HG02884 (cell line): ENCODE results near the gene SLC10A3.

Experiments used
- ATAC-seq: cut with Tn5 transposase; IDR thresholded peaks from one replicate; pipeline ENCODE4 v1.9.1; 2021; ENCODE audit warnings: mild to moderate bottlenecking, moderate library complexity; ENCODE audit not compliant: unreplicated experiment

Gene SLC10A3

DNA sequence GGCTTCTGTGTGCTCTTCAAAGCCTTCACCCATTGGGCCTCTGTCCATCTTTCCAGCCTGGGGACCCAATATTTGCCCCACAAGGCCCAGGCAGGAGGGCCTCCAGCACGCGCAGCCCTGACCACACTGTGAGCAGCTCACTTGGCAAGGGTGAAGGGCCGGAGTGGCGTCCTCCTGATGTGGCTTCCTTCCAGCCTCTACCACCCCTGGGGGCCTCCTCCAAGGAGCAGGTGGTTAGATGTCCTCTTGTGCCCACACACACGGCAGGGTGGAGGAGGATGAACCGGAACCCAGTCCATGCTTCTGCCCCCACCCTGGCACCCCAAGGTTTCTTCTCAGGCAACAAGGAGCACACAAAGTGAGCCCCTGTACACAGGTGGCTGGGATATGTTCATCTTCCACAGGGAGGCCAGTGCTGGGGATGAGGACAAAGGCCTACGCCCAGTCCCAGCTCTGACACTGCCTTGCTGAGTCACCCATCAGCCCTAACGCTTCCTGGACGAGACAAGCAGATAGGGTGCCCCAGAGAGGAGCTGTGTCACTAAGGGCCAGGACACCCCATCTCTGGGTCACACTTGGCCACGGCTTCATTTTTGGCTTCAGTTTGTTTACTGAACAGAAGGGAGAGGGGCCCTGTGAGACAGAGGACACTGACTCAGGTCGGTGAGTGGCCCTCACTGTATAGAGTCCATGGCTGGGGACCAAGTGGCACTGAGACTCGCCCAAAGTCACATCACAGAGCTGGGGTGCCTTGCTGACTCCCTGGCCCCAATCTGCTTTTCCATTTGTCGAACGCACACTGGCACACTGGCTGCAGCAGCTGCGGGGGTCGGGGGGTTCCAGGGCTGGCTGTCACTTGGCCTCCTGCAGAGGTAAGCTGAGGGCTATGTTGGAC, 5.9 kb downstream of the SLC10A3 start:
- no peak for ATAC-seq

DNA sequence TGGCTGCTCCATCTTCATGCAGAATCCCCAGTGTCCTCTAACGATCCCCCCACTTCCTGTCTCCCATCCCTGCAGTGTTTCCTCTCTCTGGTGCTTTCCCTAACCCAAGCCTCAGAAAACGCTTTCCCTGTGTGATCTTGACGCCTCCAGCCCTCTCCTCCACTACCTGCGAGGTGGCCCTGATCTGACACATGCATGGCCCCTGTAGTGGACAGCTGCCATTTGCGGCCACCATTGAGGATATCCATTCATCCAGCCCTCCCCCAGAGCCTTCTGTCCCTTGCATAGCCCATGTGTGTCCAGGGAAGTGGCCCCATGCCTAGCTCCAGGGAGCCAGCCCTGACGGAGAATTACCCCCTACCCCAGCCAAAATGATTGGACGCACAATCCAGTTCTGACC, 7.1 kb downstream of the SLC10A3 start:
- ATAC-seq: no peak

DNA sequence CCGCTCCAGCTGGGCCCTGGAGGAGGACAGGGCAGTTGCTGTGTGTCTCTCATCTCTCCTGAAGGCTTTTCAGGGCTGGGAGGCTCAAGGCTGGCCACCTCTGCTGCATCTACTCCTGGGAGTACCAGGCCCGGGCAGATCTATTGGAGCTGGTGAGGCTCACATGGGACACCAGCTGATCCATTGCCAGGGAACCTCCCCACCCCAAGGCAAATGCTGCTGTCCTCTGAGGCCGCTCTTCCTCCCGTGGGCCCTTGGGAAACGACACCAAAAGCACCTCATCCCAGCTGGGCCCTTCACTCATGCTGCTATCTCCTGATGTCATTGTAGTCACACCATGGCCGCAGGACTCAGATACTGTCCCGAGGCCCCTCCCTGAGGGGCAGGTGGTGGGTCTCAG, 7.6 kb downstream of the SLC10A3 start:
- no peak for ATAC-seq

DNA sequence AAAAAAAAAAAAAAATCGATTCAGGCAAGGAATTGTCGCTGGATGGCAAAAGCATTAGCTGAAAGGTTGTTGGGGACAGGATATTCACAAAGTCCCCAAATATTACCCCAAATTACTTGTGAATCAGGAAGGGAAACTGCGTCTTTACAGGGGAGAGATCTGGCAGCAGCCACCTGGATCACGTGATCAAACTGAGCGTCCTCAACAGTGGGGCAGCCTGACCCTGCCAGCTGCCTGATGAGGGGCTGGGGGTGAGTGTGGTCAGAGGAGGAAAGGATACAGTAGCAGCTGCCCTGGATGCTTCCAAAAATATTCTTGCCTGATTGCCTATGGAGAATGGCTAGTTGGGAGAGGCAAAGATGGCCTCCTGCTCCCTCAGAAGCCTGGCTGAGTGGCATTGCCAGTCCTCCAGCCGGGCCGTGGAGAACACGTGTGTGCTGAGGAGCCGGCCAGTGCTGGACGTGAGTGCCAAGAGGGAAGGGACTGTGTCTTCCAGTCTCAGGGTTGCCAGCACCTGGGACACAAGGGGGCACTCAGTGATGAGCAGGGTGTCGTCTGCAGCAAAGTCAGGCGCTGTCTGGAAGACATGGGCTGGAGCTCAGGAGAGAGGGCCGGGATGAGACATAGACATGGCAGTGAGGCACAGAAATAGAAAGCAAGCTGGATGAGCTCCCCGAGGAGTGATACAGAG, 8.4 kb downstream of the SLC10A3 start:
- ATAC-seq: no peak

DNA sequence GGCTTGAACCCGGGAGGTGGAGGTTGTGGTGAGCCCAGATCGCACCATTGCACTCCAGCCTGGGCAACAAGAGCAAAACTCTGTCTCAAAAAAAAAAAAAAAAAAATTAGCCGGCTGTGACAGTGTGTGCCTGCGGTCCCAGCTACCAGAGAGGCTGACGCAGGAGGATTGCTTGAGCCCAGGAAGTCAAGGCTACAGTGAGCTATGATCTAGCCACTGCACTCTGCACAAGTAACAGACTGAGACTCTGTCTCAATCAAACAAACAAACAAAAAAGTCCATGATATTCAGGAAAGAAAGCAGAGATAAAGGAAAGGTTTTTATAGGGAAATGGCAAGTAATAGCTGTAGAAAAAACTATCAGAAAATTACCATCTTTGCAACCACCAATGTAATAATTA, 9.2 kb downstream of the SLC10A3 start:
- ATAC-seq: no peak

DNA sequence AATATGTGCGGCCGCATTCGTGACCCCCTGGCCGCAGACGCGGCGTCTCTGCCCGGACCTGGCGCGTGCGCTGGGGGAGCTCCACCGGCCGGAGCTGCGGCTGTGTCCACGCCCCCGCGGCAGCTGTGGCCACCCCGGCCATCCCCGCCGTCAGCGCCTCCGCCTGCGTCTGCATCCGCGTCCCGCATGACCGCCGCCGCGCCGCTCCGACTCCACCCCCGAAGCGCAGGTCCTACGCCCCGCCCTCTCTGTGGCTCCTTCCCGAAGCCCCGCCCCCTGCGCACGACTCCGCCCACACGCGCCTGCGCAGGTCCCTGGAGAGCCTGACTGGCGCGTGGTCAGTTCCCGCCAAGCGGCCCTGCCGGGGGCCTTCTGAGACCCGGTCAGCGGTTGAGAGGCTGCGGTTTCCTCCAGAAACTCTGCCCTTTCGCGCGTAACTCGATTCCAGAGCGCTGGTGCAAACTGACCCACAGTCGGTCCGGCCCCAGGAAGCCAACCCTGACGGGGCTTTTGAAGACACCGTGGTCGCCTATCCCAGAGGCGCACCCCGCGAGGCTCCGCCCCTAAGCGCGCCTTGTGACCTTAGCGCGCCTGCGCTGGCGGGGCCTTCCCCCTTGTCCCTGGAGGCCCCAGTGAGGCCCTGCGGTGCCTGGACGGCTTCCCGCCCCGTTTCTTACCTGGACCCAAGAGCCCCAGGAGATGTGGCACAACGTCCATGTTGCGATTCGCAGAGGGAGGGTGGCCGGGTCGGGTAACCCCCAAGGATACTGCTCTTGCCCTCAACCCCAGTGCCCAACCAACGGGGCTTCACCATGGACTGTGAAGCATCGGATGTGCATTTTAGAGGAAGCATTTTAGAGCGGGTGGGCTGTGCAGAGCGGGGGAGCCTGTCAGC, 11.5 kb downstream of the SLC10A3 start, which contains the start of gene LAGE3:
LAGE3 (minus strand) TSS at position 554 of the 895 bp plus-strand sequence; CDS start at position 188, 366 bp downstream.
- ATAC-seq: peak; percentile 75

DNA sequence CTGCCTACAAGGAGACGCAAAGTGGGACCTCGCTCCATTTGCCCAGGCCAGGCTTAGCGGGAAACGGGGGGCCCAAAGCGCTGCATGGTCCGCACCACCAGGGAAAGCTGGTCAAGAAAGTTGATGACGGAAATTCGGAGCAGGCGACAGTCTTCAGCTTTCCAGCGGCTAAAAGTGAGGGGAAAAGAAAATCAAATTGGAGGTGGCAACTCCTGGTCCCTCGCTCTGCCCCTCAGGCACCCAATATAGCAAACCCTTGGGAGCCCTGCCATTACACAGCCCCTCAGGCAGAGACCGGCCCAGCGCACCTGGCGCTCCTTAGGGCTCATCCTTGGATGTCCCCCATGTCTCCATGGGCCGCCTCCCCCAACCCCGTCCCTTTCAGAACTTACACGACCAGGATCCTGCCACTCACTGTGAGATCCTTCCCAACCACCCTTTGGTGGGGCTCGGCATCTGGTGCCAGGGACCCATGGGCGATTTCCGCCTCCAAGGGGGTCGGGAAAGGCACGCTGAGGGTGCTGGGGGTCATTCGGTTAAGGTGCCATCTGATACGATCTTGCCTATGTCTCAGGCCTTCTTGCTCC, 12.4 kb downstream of the SLC10A3 start:
- no peak for ATAC-seq

DNA sequence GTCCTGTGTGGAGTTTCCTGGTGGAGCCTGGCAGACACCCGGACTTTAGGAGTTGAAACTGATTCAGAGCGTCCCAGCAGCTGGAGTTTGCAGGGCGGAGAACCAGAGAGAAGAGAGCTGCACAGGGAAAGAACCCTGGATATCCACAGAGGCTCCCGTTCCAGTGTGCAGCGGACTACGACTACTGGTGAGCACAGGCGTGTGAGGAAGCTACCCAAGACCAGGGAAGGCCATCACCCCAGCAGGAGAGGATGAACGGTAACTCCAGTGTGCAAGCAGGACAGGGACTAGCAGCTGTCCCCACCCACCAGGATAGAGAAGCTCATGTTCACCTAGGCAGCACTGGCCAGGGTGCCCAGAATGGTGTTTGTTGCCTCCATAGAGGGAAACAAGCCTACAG, 13.6 kb downstream of the SLC10A3 start:
- ATAC-seq: no peak

DNA sequence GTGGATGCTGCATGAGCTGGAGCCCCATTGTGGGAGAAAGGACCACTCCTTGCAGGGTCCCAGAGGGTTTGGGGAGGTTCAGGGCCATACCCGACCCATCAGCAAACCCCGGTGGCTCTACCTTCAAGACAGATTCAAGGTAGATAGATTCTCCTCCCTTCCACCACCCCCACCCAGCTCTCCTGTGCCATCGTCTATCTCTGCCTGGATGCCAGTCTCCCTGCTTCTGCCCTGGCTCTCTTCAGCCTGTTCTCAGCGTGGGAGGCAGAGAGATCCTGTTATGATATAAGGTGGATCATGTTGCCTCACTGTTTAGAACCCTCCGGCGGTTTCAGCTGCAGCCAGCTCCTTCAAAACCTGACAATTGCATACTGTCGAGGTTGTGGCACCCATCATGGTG, 16.7 kb downstream of the SLC10A3 start:
- no peak for ATAC-seq

DNA sequence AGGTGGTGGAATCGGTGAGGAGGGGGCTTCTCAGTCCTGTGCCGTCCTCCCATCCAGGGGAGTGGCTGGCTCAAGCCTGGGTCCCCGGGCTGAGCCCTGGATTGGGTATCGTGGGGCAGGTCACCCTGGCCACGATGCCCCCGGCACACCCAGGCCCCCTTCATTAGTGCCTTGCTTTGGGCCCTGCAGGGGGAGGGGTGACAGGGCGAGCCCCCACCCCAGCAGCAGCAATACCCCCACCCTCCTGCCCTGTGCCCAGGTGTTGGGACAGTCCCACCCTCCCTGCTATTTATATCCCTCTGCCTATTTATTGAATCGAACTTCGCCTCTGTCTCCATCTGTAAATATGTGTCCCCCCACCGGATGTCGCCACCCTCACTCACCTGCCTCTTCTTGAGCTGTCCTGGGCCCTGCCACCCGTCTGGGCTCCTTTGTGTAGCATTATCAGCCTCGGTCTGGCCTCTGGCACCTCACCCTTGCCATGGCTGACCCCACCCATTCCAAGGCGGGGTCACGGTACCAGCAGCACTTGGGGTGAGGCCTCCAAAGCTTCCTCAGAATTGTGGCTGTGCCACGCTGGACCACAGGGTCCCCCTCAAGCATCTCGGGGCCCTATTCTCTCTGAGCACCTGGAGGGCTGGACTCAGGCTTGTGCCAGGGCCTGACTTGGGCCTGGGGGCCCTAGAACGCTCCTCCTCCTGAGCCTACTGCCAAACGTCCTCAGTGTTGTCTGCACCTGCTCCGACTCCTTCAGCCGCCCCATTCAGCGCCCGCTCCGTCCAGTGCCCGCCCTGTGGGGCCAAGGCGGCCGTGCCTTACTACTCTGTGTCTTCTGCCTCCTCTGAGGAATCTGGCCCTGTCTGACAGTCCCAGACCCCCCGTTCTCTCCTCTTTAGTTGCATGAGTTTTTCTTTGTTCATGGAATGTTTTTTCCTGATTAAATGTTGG, 17.5 kb downstream of the SLC10A3 start:
- ATAC-seq: no peak

DNA sequence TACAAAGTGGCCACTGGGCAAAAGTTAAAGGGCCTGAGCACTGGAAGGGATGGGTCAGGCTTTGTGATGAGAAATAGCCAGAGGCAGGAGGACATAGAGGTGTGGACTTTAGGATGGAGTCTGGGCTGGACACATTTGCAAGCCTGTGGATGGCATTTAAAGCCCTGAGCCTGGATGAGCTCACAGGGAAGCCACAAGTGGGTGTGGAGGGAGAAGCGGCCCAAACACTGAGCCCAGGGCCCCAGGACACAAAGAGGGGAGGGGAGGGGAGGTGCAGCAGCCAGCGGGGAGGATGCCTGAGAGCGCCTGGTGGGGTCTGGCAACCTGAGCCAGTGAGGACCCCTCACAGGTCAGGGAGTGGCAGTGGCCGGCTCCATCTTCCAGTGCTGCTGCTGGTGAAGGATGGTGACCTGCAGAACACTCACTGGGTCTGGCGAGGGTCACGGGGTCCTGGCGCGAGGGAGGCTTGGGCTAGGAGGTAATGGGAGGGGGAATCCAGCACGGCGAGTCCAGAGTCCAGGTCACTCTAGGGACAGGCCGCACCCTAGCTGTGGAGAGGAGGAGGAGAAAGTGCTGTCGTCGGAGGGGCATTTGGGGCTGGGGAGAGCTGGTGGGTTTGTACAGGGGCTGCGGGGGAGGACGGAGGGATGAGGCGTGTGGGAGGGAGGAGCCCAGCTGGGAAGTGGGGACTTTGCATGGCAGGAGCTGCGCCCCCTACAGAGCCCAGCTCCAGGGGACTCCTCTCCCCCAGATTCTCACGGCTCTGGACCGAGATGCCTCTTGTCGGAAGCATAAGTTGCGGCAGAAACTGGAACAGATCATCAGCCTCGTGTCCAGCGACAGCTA, 18.4 kb downstream of the SLC10A3 start:
- no peak for ATAC-seq

DNA sequence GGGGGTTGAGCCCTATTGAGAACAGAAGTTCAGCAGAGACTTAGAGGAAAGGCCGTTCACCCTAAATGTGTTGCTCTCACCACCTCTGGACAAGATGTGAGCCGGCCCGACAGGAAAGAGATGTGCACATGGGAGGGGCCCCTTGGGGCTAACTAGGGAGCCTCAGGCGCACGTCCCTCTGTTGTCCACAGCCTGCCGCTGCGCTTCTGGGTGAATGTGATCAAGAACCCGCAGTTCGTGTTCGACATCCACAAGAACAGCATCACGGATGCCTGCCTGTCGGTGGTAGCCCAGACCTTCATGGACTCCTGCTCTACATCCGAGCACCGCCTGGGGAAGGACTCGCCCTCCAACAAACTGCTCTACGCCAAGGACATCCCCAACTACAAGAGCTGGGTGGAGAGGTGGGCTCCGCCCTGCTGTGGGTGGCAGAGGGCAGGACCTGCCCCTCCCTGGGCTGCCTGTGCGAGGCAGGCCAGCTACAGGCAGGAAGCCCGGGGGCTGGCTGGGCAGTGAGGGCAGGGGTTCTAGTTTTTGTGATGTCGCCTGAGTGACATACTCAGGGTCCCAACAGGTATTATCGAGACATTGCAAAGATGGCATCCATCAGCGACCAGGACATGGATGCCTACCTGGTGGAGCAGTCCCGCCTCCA, 19.4 kb downstream of the SLC10A3 start:
- ATAC-seq: no peak

DNA sequence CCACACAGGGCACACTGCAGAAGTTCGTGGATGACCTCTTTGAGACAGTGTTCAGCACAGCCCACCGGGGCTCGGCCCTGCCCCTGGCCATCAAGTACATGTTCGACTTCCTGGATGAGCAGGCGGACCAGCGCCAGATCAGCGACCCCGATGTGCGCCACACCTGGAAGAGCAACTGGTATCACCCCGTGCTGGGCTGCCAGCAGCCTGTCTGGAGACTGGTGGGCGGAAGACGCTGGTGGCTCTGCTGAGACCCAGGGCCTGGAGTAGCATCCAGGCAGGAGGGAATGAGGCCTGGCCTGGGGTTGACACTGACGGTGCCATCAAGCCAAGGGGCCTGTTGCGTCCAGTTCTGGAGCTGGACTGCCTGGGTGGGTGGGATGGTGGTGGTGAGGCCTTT, 20.0 kb downstream of the SLC10A3 start:
- ATAC-seq: no peak

DNA sequence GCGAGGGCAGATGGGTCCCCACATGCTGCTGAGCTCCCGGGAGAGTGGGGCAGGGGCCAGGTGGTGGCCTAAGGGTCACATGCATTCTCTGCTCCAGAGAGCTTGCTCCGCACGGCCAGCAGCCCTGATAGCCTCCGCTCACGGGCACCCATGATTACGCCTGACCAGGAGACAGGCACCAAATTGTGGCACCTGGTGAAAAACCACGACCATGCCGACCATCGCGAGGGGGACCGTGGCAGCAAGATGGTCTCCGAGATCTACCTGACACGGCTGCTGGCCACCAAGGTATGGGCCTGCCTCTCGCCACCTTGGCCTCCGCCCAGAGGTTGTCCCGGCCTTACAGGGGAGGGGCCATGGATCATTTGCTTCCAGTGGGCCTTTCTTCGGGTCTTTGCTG, 20.5 kb downstream of the SLC10A3 start:
- no peak for ATAC-seq

DNA sequence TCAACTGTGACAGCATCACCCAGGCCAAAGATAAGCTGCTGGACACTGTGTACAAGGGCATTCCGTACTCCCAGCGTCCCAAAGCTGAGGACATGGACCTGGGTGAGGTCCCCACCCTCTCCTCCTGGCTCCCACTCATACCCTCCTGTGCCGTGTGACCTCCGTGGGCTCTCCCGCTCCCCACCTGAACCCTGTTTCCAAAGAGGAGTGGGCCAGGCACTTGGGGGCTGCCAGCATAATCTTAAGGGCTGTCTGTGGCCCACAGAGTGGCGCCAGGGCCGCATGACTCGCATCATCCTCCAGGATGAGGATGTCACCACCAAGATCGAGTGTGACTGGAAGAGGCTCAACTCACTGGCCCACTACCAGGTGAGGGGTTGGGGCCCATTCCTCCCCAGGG, 21.3 kb downstream of the SLC10A3 start:
- no peak for ATAC-seq

DNA sequence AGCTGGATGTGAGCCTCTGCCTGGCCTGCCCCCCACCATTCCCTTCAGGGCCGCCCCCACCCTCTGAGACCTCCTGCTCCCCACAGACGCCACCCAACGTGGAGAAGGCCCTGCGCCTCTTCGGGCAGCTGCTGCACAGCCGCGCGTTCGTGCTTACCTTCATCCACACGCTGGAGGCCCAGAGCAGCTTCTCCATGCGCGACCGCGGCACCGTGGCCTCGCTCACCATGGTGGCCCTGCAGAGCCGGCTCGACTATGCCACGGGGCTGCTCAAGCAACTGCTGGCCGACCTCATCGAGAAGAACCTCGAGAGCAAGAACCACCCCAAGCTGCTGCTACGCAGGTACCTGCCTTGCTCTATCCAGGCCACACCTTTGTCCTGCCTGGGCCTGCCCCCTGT, 22.2 kb downstream of the SLC10A3 start:
- ATAC-seq: no peak

DNA sequence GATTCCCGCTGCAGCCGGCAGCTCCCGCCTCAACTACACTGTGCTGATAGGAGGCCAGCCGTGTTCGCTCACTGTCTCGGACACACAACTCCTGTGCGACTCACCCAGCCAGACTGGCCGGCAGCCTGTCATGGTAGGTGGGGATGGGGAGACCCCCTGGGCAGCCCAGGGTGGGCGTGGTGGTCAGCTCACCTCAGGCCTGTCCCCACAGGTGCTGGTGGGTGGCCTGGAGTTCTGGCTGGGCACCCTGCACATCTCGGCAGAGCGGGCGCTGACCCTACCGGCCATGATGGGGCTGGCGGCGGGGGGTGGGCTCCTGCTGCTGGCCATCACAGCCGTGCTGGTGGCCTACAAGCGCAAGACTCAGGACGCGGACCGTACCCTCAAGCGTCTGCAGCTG, 22.9 kb downstream of the SLC10A3 start:
- no peak for ATAC-seq

DNA sequence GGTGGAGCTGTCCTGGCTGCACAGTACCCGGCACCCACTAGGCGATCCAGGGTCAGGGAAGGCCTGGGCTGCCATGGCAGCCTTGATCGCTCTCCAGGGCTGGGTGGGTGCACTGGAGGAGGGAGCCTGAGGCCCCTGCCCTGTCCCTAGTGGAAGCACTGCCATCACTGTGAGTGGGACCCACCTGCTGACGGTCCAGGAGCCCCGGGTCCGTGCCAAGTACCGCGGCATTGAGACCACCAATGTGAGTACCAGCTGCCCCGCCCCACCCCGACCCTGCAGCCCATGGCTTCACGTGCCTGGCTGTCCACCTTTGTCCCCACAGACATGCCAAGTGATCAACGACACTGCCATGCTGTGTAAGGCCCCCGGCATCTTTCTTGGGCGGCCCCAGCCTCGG, 23.5 kb downstream of the SLC10A3 start:
- no peak for ATAC-seq
